Stimulated activated CD4-positive, alpha-beta T cell treated with anti-CD3 and anti-CD28 coated beads, Interleukin-15, amount 100 ng/mL, for 24 hours (primary cell): ENCODE results near the gene CYP27C1.
A peak's percentile ranks its signal among the peaks of the same experiment; 100 is the strongest.
"Not testable (repeated sequence)": the region's sequence is repeated elsewhere in the genome, so short reads cannot be mapped to it uniquely, and the experiment has no call there.

Experiments
- DNase-seq: peaks from one replicate; pipeline ENCODE4 v3.0.0-alpha.2; 2020

CYP27C1 gene

GRCh38 chr2:127220768-127221527 is 849 bp upstream of the CYP27C1 start:
- peak; percentile 18 for DNase-seq

GRCh38 chr2:127219171-127220070 is 678 bp downstream of the CYP27C1 start:
- peak; percentile 41 for DNase-seq

GRCh38 chr2:127218812-127219170 is 1.3 kb downstream of the CYP27C1 start:
- no peak for DNase-seq

DNA sequence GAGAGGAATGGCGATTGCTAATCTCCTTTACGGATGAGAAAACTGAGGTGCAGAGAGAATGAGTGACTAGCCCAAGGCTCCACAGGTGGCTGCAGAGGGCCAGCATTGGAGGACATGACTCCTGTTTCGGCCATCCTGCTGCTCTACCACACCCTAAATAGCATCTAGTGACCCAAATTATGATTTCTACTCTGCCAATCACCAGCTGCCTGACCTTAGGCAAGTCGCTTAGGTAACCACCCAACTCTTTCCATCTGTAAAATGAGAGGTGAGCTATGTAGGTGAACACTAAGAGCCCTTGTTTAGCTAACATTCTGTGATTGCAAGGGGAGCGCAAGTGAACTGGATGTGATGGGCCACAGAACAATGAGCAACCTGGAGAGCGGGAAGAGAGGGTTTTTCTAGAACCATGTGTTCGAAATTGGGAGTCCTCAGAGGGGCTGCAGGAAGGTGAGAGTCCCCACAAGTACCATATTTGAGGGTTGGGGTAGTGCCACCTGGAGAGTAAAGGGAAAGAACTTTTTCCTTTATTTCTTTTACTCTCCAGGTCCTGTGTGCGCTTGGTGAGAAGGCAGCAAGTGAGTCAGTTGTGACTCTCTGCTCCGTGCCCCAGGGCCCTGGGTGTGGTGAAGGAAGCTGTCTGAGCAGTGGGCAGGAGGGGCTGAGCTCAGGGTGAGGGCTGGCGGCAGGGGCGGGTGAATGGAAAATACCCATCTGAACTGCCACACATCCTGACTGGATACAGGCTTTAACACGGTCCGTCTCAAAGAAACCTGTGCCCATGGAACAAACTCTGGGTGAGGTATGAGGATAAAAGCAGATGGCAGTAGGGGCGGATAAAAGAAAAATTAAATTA is 2.4 kb downstream of the CYP27C1 start:
- DNase-seq, result peak; percentile 37

DNA sequence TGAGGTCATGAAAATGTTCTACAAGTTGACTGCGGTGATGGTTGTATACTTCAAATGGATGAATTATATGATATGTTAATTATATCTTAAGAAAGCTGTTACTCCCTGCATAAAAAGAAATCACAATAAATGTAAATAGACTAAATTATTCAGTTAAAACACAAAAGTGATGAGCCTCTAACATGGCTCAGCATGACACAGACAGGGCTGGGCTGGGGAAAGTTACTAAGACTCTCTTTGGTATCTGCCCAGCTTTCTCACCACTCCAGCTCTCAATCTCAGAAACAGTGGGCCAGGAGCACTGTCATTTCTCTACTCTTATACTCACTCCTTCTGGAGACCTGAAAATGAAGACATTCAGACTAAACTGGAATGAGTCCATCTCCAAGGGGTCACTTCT is 3.5 kb downstream of the CYP27C1 start:
- no peak for DNase-seq

DNA sequence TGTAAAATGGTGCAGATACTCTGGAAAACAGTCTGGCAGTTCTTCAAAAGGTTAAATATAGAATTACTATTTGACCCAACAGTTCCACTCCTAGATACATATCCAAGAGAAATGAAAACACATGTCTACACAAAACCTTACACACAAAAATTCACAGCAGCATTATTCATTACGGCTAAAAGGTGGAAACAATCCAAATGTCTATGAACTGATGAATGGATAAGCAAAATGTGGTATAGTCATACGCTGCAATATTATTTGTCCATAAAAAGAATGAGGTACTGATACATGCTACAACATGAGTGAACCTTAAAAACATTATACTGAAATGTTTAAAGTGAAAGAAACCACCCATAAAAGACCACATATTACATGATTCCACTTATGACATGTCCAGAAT is 4.0 kb downstream of the CYP27C1 start:
- DNase-seq, result no peak

DNA sequence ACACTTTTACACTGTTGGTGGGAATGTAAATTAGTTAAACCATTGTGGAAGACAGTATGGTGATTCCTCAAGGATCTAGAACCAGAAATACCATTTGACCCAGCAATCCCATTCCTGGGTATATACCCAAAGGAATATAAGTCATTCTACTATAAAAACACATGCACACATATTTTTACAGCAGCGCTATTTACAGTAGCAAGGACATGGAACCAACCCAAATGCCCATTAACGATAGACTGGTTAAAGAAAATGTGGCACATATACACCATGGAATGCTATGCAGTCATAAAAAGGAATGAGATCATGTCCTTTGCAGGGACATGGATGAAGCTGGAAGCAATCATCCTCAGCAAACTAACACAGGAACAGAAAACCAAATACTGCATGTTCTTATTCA is 5.9 kb downstream of the CYP27C1 start:
- DNase-seq, result not testable (repeated sequence)

- DNase-seq, result no peak
Measured at GRCh38 chr2:127208313-127208712, 11.8 kb downstream of the CYP27C1 start.

DNA sequence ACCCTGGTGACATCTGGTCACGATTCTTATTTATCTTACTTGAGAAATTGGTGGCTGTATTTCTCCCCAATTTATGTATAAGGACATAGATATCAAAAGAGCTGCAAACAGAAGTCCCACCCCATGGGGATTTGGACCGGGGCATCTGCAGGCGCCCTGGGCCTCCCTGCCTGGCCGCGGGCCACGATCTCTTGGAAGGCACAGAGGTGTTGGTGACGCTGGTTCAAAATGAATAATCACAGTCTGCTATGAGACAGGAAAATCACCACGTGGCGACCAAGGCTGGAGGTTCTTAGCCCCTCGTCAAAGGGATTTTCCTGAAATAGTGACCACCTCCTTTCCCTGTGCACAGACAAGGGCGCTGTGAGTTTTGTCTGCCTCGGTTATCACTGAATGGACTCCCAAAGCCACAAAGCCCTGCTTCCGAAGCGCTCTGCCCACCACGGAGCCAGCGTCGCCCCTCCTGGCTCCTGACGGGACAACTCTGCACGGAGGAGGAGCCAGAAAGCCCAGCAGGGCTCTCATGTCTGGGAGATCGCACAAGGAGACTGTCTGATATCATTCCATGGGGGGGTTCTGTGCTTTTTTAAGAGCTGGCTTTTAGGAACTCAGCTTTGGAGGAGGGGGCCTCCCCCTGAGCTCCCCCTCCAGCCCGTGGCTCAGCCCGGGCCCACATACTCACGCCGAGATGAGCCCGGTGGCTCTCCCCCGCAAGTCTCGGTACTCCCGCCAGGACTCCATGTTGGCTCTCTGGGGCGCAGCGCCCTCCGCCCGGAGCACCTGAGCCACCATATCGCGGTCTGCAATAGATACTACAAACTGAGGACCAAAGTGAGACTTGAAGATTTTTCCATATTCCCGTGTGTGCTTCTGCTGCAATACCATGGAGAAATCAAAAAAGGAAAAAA is 14.6 kb downstream of the CYP27C1 start:
- DNase-seq, result no peak

GRCh38 chr2:127201452-127201851 is 18.6 kb downstream of the CYP27C1 start:
- DNase-seq, result no peak

- no peak for DNase-seq
Measured at GRCh38 chr2:127200962-127201361, 19.1 kb downstream of the CYP27C1 start.

- no peak for DNase-seq
Measured at GRCh38 chr2:127199223-127199622, 20.9 kb downstream of the CYP27C1 start.

DNA sequence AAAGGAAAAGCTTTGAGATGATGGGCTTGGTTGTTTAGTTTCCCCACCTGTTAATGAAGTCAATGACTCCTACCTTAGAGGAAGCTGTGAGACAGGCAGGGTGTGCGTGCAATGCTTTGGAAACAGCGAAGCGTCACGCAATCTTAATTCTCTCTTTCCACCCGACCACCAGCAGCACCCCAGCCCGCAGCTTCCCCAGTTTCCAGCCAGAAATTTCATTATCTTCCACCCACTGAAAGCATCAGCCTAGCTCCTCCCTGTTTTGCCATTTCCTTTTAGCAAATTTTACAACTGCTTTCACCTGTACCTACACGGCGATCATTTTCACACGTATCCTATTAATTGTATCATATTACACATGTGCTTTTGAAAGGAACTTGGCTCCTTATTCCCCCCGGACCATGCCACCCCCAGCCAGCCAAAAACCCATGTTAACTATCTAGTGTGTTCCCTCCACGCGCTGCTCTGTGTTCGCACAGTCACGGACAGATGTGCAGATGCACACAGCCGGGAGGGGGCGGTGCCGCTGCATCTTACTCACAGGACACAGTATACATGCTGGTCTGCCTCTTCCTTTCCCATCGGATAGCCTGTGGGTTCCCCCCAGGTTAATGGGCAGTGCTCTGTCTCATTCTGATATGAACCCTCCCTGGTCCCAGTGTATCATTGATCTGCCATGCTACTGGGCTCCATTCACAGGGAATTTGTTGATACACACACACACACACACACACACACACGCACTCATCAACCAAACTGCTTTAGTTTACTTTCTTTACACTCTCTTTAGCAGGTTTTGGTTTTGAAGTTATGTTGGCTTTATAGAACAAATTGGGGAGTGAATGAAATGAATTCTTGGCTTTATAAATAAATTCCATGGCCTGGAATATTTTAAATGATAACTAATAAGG is 22.4 kb downstream of the CYP27C1 start:
- peak; percentile 77 for DNase-seq

DNA sequence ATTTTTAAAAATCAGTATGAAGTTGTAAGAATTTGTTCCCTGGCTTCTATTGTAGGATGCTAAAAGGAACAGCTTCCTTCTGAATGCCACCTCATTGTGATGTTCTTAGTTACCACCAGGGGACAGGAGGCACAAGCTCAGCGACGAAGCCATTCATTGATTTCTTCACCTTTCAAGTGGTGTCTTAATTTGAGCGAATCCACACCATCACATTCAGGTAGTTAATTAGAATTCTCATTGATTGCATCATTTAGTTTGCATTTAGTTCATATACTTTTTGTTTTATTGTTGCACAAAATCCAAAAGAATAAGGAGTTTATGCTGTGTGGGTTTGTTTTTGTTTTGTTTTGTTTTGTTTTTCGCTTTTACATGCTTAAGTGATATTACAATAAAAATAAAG is 23.1 kb downstream of the CYP27C1 start:
- DNase-seq, result no peak

- no peak for DNase-seq
Measured at GRCh38 chr2:127196549-127196948, 23.6 kb downstream of the CYP27C1 start.

DNA sequence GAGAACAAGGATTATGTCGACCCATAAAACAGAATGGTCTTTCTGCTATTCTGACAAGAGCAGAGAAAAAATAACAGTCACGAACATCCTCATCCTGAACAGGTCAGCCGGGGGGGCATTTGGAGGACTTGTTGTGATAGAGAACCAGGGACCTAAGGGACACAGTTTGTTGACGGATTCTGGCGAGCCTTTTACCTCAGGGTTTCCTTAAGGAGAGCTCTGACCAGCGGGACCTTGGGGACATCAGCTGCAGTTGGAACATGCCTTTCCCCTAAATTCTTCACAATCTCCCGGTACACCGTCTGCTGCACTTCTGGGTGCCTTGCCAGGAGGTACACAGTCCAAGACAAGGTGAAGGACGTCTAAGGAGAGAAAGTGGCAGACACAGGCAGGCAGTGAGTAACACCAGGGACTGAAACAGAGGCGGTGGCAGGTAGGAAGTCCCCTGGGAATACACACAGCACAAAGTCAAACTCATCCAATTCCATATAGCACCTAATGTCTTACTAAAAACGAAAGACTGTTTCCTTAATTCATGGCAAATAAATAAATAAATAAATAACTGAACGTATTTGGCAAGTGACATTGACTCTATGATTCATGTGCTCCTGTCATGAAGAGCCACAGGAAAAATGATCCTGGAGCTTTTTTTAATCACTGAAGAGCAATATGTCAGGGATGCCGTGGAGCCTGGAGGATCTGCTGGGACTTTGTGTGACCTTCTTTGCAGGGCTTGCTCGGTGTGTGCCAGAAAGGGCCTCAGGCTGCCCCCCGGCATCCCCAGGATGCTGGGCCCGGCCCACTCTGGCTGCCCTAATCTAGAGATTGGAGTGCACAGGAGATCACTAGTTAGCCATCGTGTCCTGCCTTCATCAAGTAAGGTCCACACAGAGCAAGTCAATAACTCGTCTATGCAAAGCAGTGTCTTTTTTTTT is 24.7 kb downstream of the CYP27C1 start:
- DNase-seq, result no peak

DNA sequence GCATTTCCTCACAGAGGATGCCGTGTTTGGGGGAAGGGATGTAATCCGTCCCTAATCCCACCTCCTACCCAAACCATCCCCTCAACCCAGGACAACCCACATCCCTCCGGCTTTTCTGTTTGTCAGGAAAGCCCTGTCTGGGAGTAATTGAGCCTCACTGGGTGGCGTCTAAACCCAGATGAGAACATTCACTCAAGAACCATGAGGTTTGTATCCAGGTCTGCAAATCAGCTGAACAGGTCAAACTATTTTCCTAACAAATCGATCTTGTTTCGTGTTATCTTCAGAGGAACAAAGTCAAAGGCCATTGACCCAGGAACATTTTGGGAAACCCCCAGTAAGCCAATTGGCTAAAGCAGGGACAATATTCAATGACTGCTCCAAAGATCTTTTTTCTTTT is 25.7 kb downstream of the CYP27C1 start:
- no peak for DNase-seq

DNA sequence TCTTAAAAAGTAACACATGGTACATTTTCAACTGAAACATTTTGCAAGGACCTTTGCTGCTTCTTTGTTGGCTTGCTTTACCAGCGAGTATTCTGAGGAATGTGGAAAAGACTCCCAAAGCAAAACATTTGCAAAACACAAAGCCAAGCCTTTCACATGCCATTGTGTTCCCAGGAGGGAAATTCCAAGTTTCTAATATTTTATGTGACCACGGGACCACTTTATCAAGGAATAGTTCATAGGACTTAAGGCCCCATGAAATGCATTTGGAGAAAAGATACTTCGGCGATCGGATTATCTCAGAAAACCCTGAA is 26.2 kb downstream of the CYP27C1 start:
- DNase-seq, result no peak

GRCh38 chr2:127193164-127193966 is 26.7 kb downstream of the CYP27C1 start:
- no peak for DNase-seq
